ENCODE measurements around the gene CMTM1. TPM values are rescaled to one million over a fixed set of nuclear protein-coding genes. Genes with fewer than 3 reads are reported as not detected.

The CMTM1 gene
- total RNA-seq, 1 donor, result 3.2 TPM

- DNase-seq (ENCODE audit: low read depth), result no peak
- no peak overlapping the region for H3K4me3 ChIP-seq (ENCODE audit: low read depth, low read length)
- TF ChIP-seq CTCF (IDR thresholded peaks at IDR 0.05; ENCODE audit: insufficient read depth, low read length), result no peak
Measured at GRCh38 chr16:66525396-66526180, 40.7 kb upstream of the CMTM1 start.

GRCh38 chr16:66528294-66528693 is 37.9 kb upstream of the CMTM1 start:
- TF ChIP-seq CTCF (IDR thresholded peaks at IDR 0.05; ENCODE audit: insufficient read depth, low read length), result no peak
- no peak overlapping the region for H3K4me3 ChIP-seq (ENCODE audit: low read depth, low read length)
- no peak for DNase-seq (ENCODE audit: low read depth)

GRCh38 chr16:66529475-66529874 is 36.8 kb upstream of the CMTM1 start:
- TF ChIP-seq CTCF (IDR thresholded peaks at IDR 0.05; ENCODE audit: insufficient read depth, low read length), result no peak
- DNase-seq (ENCODE audit: low read depth), result no peak
- no peak overlapping the region for H3K4me3 ChIP-seq (ENCODE audit: low read depth, low read length)

GRCh38 chr16:66534376-66534799 is 31.9 kb upstream of the CMTM1 start:
- TF ChIP-seq CTCF (IDR thresholded peaks at IDR 0.05; ENCODE audit: insufficient read depth, low read length), result no peak
- DNase-seq (ENCODE audit: low read depth), result peak; percentile 26
- no peak overlapping the region for H3K4me3 ChIP-seq (ENCODE audit: low read depth, low read length)

GRCh38 chr16:66536525-66536924 is 29.7 kb upstream of the CMTM1 start:
- no peak for DNase-seq (ENCODE audit: low read depth)
- no peak overlapping the region for H3K4me3 ChIP-seq (ENCODE audit: low read depth, low read length)
- TF ChIP-seq CTCF (IDR thresholded peaks at IDR 0.05; ENCODE audit: insufficient read depth, low read length), result no peak

- no peak for DNase-seq (ENCODE audit: low read depth)
- no peak overlapping the region for H3K4me3 ChIP-seq (ENCODE audit: low read depth, low read length)
- TF ChIP-seq CTCF (IDR thresholded peaks at IDR 0.05; ENCODE audit: insufficient read depth, low read length), result no peak
Measured at GRCh38 chr16:66537236-66537635, 29.0 kb upstream of the CMTM1 start.

GRCh38 chr16:66538910-66539309 is 27.3 kb upstream of the CMTM1 start:
- no peak for TF ChIP-seq CTCF (IDR thresholded peaks at IDR 0.05; ENCODE audit: insufficient read depth, low read length)
- no peak overlapping the region for H3K4me3 ChIP-seq (ENCODE audit: low read depth, low read length)
- DNase-seq (ENCODE audit: low read depth), result no peak
